Nephron progenitor cell (in vitro differentiated cells): ENCODE measurements around the gene ABCF3.

Experiments
- DNase-seq: peaks from one replicate; pipeline ENCODE4 v3.0.0; 2021
- H3K27ac Mint-ChIP-seq: 2 replicates; pipeline ENCODE4 v1.8.0; 2021; ENCODE audit warnings: mild to moderate bottlenecking, moderate library complexity, mixed read lengths
- H3K27me3 Mint-ChIP-seq: 2 replicates; pipeline ENCODE4 v1.8.0; 2021; ENCODE audit warnings: mild to moderate bottlenecking, low read depth, mixed read lengths; ENCODE audit not compliant: poor library complexity
- H3K36me3 Mint-ChIP-seq: 2 replicates; pipeline ENCODE4 v1.8.0; 2021; ENCODE audit warnings: low read depth, mixed read lengths
- H3K4me1 Mint-ChIP-seq: 2 replicates; pipeline ENCODE4 v1.8.0; 2021; ENCODE audit warnings: mixed read lengths
- H3K4me3 Mint-ChIP-seq: 2 replicates; pipeline ENCODE4 v1.8.0; 2021; ENCODE audit warnings: mild to moderate bottlenecking, moderate library complexity, mixed read lengths
- H3K9me3 Mint-ChIP-seq: 2 replicates; pipeline ENCODE4 v1.8.0; 2021; ENCODE audit warnings: mild to moderate bottlenecking, moderate library complexity, mixed read lengths
- TF ChIP-seq, protein P1 (sequence below): fragments of 200-600 bp; sonication (generic); IDR thresholded peaks from 2 replicates; pipeline ENCODE4 v1.5.0; 2021; ENCODE audit warnings: antibody characterized with exemption

ABCF3 gene

DNA sequence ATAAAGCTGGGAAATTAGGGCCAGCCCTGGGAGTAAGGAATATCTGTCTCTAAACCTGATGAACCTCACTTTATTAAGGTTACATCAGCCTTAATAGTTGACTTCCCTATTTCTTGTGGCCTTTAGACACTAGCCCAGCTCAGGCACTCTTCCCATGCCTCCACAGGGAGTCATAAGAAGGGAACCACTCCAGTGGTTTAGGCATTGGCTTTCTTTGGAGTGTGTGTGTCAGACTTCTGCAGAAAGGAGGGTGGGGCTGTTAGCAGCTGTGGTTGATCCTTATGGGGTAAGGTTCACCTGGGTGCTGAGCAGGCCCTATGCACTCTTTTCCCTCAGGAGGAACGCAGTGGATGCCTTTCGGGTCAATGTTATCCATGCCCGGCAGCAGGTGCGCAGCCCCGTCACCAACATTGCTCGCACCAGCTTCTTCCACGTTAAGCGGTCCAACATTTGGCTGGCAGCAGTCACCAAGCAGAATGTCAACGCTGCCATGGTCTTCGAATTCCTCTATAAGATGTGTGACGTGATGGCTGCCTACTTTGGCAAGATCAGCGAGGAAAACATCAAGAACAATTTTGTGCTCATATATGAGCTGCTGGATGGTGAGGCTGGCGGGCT, 7.4 kb upstream of the ABCF3 start:
- TF ChIP-seq, protein P1, sequence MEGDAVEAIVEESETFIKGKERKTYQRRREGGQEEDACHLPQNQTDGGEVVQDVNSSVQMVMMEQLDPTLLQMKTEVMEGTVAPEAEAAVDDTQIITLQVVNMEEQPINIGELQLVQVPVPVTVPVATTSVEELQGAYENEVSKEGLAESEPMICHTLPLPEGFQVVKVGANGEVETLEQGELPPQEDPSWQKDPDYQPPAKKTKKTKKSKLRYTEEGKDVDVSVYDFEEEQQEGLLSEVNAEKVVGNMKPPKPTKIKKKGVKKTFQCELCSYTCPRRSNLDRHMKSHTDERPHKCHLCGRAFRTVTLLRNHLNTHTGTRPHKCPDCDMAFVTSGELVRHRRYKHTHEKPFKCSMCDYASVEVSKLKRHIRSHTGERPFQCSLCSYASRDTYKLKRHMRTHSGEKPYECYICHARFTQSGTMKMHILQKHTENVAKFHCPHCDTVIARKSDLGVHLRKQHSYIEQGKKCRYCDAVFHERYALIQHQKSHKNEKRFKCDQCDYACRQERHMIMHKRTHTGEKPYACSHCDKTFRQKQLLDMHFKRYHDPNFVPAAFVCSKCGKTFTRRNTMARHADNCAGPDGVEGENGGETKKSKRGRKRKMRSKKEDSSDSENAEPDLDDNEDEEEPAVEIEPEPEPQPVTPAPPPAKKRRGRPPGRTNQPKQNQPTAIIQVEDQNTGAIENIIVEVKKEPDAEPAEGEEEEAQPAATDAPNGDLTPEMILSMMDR = no peak
- Mint-ChIP-seq H3K36me3 (peaks cover 47% of the 10 kb centered on the region), H3K4me3 (no peak overlapping the region), H3K9me3 (no peaks in the 10 kb centered on the region), H3K4me1 (peaks cover 37% of the 10 kb centered on the region), H3K27ac (no peak overlapping the region), H3K27me3 (peaks cover 4% of the 10 kb centered on the region)
- no peak for DNase-seq

DNA sequence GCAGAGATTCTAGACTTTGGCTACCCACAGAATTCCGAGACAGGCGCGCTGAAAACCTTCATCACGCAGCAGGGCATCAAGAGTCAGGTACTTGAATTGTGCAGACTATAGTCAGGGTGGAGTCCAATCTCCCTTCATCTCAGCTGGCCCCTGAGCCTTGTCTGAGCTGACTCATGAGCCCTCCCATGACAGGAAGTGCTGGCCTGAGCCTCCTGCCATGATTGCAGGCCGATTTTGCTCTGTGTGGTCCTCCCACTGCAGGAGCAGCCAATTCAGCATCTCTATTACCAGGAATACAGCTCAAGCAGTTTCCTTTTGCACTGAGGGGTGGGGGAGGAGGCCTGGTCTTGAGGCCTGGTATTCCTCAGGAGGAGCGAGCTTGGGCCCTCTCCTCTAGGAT, 5.8 kb upstream of the ABCF3 start:
- peaks cover 37% of the 10 kb centered on the region for H3K4me1 Mint-ChIP-seq
- peaks cover 54% of the 10 kb centered on the region for H3K36me3 Mint-ChIP-seq
- TF ChIP-seq, protein P1 = no peak
- no peaks in the 10 kb centered on the region for H3K9me3 Mint-ChIP-seq
- peaks cover 4% of the 10 kb centered on the region for H3K27me3 Mint-ChIP-seq
- H3K27ac Mint-ChIP-seq = no peak overlapping the region
- no peak overlapping the region for H3K4me3 Mint-ChIP-seq
- no peak for DNase-seq

DNA sequence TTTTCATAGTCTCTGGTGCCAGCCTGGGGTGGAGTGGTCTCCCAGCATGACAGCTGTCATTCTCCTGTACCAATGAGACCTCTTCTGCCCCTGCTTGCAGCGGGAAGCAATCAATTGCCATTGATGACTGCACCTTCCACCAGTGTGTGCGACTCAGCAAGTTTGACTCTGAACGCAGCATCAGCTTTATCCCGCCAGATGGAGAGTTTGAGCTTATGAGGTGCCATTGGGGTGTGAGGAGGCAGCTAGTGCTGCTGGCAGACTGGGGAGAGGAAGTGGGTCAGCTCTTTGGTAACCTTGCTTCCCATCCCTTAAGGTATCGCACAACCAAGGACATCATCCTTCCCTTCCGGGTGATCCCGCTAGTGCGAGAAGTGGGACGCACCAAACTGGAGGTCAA, 4.4 kb upstream of the ABCF3 start:
- no peaks in the 10 kb centered on the region for H3K9me3 Mint-ChIP-seq
- H3K27ac Mint-ChIP-seq = no peak overlapping the region
- no peaks in the 10 kb centered on the region for H3K27me3 Mint-ChIP-seq
- no peak overlapping the region for H3K4me3 Mint-ChIP-seq
- H3K36me3 Mint-ChIP-seq = peaks cover 54% of the 10 kb centered on the region
- H3K4me1 Mint-ChIP-seq = peaks cover 34% of the 10 kb centered on the region
- no peak for DNase-seq
- TF ChIP-seq, protein P1 = no peak

DNA sequence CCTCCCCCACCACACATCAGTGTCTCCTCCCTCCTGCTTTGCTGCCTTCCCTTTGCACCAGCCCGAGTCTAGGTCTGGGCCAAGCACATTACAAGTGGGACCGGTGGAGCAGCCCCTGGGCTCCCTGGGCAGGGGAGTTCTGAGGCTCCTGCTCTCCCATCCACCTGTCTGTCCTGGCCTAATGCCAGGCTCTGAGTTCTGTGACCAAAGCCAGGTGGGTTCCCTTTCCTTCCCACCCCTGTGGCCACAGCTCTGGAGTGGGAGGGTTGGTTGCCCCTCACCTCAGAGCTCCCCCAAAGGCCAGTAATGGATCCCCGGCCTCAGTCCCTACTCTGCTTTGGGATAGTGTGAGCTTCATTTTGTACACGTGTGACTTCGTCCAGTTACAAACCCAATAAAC, 2.3 kb upstream of the ABCF3 start:
- Mint-ChIP-seq H3K27ac (peak overlapping the region; percentile 66), H3K27me3 (no peaks in the 10 kb centered on the region)

DNA sequence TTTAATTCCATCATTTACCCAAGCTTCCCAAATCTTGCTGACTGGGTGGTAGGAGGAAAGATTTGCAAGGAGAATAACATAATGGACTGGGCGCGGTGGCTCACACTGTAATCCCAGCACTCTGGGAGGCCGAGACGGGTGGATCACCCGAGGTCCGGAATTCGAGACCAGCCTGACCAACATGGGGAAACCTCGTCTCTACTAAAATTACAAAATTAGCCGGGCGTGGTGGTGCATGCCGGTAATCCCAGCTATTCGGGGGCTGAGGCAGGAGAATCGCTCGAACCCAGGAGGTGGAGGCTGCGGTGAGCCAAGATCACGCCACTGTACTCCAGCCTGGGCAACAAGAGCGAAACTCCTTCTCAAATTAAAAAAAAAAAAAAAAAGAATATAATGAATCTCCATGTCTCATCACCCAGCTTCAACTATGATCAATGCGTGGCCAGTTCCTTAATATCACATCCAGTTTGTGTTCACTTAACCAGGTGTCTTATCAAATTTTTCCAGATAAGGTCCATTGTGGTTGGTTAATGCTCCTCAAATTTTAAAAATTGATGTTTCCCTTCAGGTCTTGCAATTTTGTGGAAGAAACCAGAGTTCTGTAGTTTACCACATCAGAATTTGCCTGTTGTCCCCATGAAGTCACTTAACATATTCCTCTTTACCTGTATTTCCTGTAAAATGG, 1.3 kb upstream of the ABCF3 start:
- peaks cover 30% of the 10 kb centered on the region for H3K4me1 Mint-ChIP-seq
- TF ChIP-seq, protein P1 = no peak
- no peak for DNase-seq
- H3K4me3 Mint-ChIP-seq = peak overlapping the region; percentile 99
- peaks cover 59% of the 10 kb centered on the region for H3K36me3 Mint-ChIP-seq
- no peaks in the 10 kb centered on the region for H3K9me3 Mint-ChIP-seq
- no peaks in the 10 kb centered on the region for H3K27me3 Mint-ChIP-seq
- peak overlapping the region; percentile 94 for H3K27ac Mint-ChIP-seq

More for the DNA sequence above, 2.3 kb upstream of the ABCF3 start:
- DNase-seq = no peak
- no peaks in the 10 kb centered on the region for H3K9me3 Mint-ChIP-seq
- TF ChIP-seq, protein P1 = no peak
- peaks cover 30% of the 10 kb centered on the region for H3K4me1 Mint-ChIP-seq
- peaks cover 62% of the 10 kb centered on the region for H3K36me3 Mint-ChIP-seq
- H3K4me3 Mint-ChIP-seq = no peak overlapping the region
